HT1080 (cell line): ENCODE results near the gene HOXD8. TPM values are rescaled to one million over a fixed set of nuclear protein-coding genes. Genes with fewer than 3 reads are reported as not detected.

Experiments
- DNase-seq: peaks from one replicate; pipeline ENCODE4 v3.0.0-alpha.2; 2015; ENCODE audit warnings: low read depth
- polyA plus RNA-seq, 2 experiments: library from polyadenylated mRNA; depleted of rRNA; stranded (reverse); fragments of >200 nt; gene quantifications; 2 replicates each; pipeline ENCODE4 v1.2.3, GENCODE V29; 2015
- total RNA-seq: library from RNA; depleted of rRNA; stranded (reverse); fragments of >200 nt; shearing (Covaris generic); gene quantifications from 2 replicates; pipeline ENCODE4 v1.2.3, GENCODE V29; 2014; rRNA removed

HOXD8 gene
- total RNA-seq = 8.9 and 9.5 TPM in 2 replicates
- polyA plus RNA-seq (2015; cell fraction: cytosol; rRNA removed) = 18.2 and 20.5 TPM in 2 replicates
- polyA plus RNA-seq (2015; cell fraction: nucleus; rRNA removed) = 12.8 and 15.4 TPM in 2 replicates

GRCh38 chr2:176128982-176129796 lies at the start of gene HOXD8:
Gene HOXD8 (plus strand): TSS chr2:176129705. CDS start chr2:176130367, 662 bp downstream.
- DNase-seq = peak; percentile 61

GRCh38 chr2:176079831-176080539 lies 49.5 kb upstream of the HOXD8 start:
- DNase-seq = peak; percentile 74

GRCh38 chr2:176080540-176081375 lies 48.7 kb upstream of the HOXD8 start:
- peak; percentile 28 for DNase-seq

- no peak for DNase-seq
Measured at GRCh38 chr2:176081376-176081836, 48.1 kb upstream of the HOXD8 start.

- DNase-seq = no peak
Measured at GRCh38 chr2:176081837-176082524, 47.5 kb upstream of the HOXD8 start.

GRCh38 chr2:176082525-176082823 lies 47.0 kb upstream of the HOXD8 start:
- DNase-seq = no peak

GRCh38 chr2:176082824-176083751 lies 46.4 kb upstream of the HOXD8 start:
- DNase-seq = no peak

GRCh38 chr2:176083796-176084261 lies 45.7 kb upstream of the HOXD8 start, which contains the start of gene EVX2:
Gene EVX2 (minus strand): TSS chr2:176083962. CDS start chr2:176083776, 186 bp downstream.
- DNase-seq = no peak

GRCh38 chr2:176084611-176085119 lies 44.8 kb upstream of the HOXD8 start:
- DNase-seq = no peak

- DNase-seq = no peak
Measured at GRCh38 chr2:176085120-176085788, 44.3 kb upstream of the HOXD8 start.

- peak; percentile 25 for DNase-seq
Measured at GRCh38 chr2:176085861-176086771, 43.4 kb upstream of the HOXD8 start.

- DNase-seq = no peak
Measured at GRCh38 chr2:176087330-176088047, 42.0 kb upstream of the HOXD8 start.

GRCh38 chr2:176088048-176088936 lies 41.2 kb upstream of the HOXD8 start:
- peak; percentile 38 for DNase-seq

GRCh38 chr2:176088937-176089842 lies 40.3 kb upstream of the HOXD8 start:
- DNase-seq = no peak
